Chondrocyte (in vitro differentiated cells): ENCODE results near the gene TRAF3. TPM values are rescaled to one million over a fixed set of nuclear protein-coding genes. Genes with fewer than 3 reads are reported as not detected.

Experiments used
- DNase-seq: peaks from one replicate; pipeline ENCODE4 v3.0.0; 2021; ENCODE audit warnings: mixed read lengths, low spot score
- H3K27ac Mint-ChIP-seq: one replicate; pipeline ENCODE4 v1.8.0; 2021; ENCODE audit warnings: mild to moderate bottlenecking, moderate library complexity, mixed read lengths; ENCODE audit not compliant: unreplicated experiment
- H3K27me3 Mint-ChIP-seq: 2 replicates; pipeline ENCODE4 v1.8.0; 2021; ENCODE audit warnings: low read depth, mixed read lengths
- H3K36me3 Mint-ChIP-seq: 2 replicates; pipeline ENCODE4 v1.8.0; 2021; ENCODE audit warnings: low read depth, mixed read lengths
- H3K4me1 Mint-ChIP-seq: 2 replicates; pipeline ENCODE4 v1.8.0; 2021; ENCODE audit warnings: low read depth, mild to moderate bottlenecking, mixed read lengths
- H3K4me3 Mint-ChIP-seq: one replicate; pipeline ENCODE4 v1.8.0; 2021; ENCODE audit warnings: mild to moderate bottlenecking, moderate library complexity, mixed read lengths; ENCODE audit not compliant: unreplicated experiment
- H3K9me3 Mint-ChIP-seq: 2 replicates; pipeline ENCODE4 v1.8.0; 2021; ENCODE audit warnings: low read depth, mixed read lengths
- total RNA-seq: library from RNA; stranded (reverse); gene quantifications from 3 replicates; pipeline ENCODE4 v1.2.1, GENCODE V29; 2021
- TF ChIP-seq, protein P1 (sequence below): fragments of 200-600 bp; sonication (generic); IDR thresholded peaks from 2 replicates; pipeline ENCODE4 v1.5.0; 2021; ENCODE audit warnings: antibody characterized with exemption, mild to moderate bottlenecking, moderate library complexity

The TRAF3 gene
- total RNA-seq, 1 donor from 2014 or later = 20.1 TPM

DNA sequence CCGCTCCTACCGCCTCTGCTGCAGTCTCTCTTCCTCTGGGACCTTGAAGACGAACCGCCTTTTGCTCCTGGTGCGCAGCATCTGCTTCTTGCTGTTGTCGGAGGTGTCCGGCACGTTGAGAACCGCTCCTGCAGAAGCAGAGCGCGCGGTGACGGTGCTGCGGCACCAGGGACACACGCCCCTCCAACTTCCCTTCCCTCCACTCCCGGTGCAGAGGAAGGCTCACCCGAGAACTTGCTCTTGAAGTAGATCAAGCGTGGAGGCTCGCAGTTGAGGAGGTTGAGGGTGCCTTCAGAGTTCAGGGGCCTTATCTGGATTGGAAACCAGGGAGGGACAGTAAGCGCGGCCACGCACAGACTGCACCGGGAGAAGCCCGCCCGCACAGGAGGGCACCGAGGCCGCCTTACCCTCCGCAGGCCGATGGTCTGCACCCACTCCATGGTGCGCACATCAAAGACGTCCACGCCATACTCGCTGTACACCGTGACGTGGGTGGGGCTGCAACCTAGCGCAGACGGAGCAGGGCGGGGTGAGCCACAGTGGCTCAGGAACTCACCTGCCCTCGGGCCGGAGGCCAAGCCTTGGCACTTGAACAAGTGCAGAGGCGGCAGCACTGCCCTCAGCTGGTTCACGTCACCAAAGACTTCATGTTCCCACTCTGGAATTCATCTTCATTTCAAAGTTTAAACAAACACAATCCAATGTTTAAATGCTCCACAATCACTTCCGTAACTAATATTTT, 162.7 kb downstream of the TRAF3 start:
- Mint-ChIP-seq H3K36me3 (peaks cover 41% of the 10 kb centered on the region), H3K9me3 (no peaks in the 10 kb centered on the region), H3K4me3 (no peak overlapping the region), H3K4me1 (no peaks in the 10 kb centered on the region), H3K27me3 (no peaks in the 10 kb centered on the region), H3K27ac (no peak overlapping the region)
- TF ChIP-seq, protein P1, sequence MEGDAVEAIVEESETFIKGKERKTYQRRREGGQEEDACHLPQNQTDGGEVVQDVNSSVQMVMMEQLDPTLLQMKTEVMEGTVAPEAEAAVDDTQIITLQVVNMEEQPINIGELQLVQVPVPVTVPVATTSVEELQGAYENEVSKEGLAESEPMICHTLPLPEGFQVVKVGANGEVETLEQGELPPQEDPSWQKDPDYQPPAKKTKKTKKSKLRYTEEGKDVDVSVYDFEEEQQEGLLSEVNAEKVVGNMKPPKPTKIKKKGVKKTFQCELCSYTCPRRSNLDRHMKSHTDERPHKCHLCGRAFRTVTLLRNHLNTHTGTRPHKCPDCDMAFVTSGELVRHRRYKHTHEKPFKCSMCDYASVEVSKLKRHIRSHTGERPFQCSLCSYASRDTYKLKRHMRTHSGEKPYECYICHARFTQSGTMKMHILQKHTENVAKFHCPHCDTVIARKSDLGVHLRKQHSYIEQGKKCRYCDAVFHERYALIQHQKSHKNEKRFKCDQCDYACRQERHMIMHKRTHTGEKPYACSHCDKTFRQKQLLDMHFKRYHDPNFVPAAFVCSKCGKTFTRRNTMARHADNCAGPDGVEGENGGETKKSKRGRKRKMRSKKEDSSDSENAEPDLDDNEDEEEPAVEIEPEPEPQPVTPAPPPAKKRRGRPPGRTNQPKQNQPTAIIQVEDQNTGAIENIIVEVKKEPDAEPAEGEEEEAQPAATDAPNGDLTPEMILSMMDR = no peak
- DNase-seq = no peak

- H3K36me3 Mint-ChIP-seq = peaks cover 42% of the 10 kb centered on the region
- H3K4me3 Mint-ChIP-seq = no peak overlapping the region
- H3K27ac Mint-ChIP-seq = no peak overlapping the region
- H3K9me3 Mint-ChIP-seq = no peaks in the 10 kb centered on the region
- DNase-seq = no peak
- TF ChIP-seq, protein P1 = no peak
- H3K27me3 Mint-ChIP-seq = no peaks in the 10 kb centered on the region
- H3K4me1 Mint-ChIP-seq = no peaks in the 10 kb centered on the region
Observed at GRCh38 chr14:102940729-102941362, 163.6 kb downstream of the TRAF3 start.

- no peak for DNase-seq
- TF ChIP-seq, protein P1 = no peak
- no peak overlapping the region for H3K27ac Mint-ChIP-seq
- H3K4me3 Mint-ChIP-seq = no peak overlapping the region
- H3K27me3 Mint-ChIP-seq = no peaks in the 10 kb centered on the region
- no peaks in the 10 kb centered on the region for H3K4me1 Mint-ChIP-seq
- H3K36me3 Mint-ChIP-seq = peaks cover 42% of the 10 kb centered on the region
- H3K9me3 Mint-ChIP-seq = no peaks in the 10 kb centered on the region
Observed at GRCh38 chr14:102941419-102942011, 164.3 kb downstream of the TRAF3 start.

- Mint-ChIP-seq H3K4me1 (no peaks in the 10 kb centered on the region), H3K9me3 (no peaks in the 10 kb centered on the region), H3K36me3 (peaks cover 41% of the 10 kb centered on the region), H3K4me3 (no peak overlapping the region), H3K27ac (no peak overlapping the region), H3K27me3 (no peaks in the 10 kb centered on the region)
- no peak for DNase-seq
- TF ChIP-seq, protein P1 = no peak
Observed at GRCh38 chr14:102942069-102942468, 164.8 kb downstream of the TRAF3 start.

DNA sequence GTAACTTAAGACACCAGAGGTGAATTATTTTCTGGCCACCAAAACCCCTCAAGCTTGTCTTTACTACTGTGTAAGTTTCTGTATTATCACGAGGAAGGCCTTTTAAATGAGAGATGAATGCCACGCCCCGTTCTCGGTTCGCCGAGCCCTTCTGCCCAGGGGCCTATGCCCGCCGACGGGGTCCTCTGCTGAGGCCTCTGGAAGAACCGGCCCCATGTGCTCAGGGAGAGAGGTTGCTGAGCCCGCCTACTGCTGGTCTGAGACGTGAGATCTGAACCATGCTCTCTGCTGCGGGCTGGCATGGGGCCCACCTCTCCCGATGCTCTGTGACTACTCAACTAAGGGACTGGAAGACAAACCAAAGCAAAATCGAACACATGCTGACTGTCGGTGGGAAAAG, 166.2 kb downstream of the TRAF3 start:
- Mint-ChIP-seq H3K9me3 (no peaks in the 10 kb centered on the region), H3K4me1 (no peaks in the 10 kb centered on the region), H3K27me3 (no peaks in the 10 kb centered on the region), H3K4me3 (no peak overlapping the region), H3K36me3 (peaks cover 39% of the 10 kb centered on the region), H3K27ac (no peak overlapping the region)
- DNase-seq = no peak
- TF ChIP-seq, protein P1 = no peak
